ENCODE results near the gene E2F4. TPM values are rescaled to one million over a fixed set of nuclear protein-coding genes. Genes with fewer than 3 reads are reported as not detected.

Gene E2F4
- polyA plus RNA-seq (64.7 to 97.7 TPM (median 74.8 TPM) in 3 replicates), polyA minus RNA-seq (76.7 to 122 TPM (median 88.0 TPM) in 3 replicates)
- 52.9 TPM for polyA plus RNA-seq (2011; ENCODE audit: low read depth)
- polyA plus RNA-seq (2011; cell fraction: cytosol; rRNA removed): 39.3 and 55.7 TPM in 2 replicates
- 202 and 214 TPM in 2 replicates for polyA plus RNA-seq (2011; cell fraction: nucleus; rRNA removed)
- 40.1 and 54.6 TPM in 2 replicates for polyA plus RNA-seq (2012; ENCODE audit: low replicate concordance)
- polyA minus RNA-seq (2011; cell fraction: cytosol; rRNA and poly(A)+ RNA removed): 77.1 TPM
- polyA minus RNA-seq (2011; cell fraction: nucleus; rRNA and poly(A)+ RNA removed): 36.3 and 37.2 TPM in 2 replicates

GRCh38 chr16:67191995-67192681 lies at the start of gene E2F4:
Gene E2F4 (plus strand): TSS chr16:67192155. CDS start chr16:67192228, 73 bp downstream.
- Histone ChIP-seq H3K9me3 (ENCODE audit: control insufficient read depth, low read depth, low read length) (no peaks in the 10 kb centered on the region), H3K27me3 (ENCODE audit: control insufficient read depth, extremely low read depth, insufficient read depth, low read length) (no peaks in the 10 kb centered on the region), H3K4me2 (ENCODE audit: control insufficient read depth, extremely low read depth, insufficient read depth, low read depth, low read length) (peak within 1 kb of the TSS; percentile 82), H3K9me1 (ENCODE audit: control insufficient read depth, extremely low read depth, insufficient read depth, low read length) (peaks cover 2% of the 10 kb centered on the region), H3K4me1 (ENCODE audit: control insufficient read depth, extremely low read depth, insufficient read depth, low read length) (peaks cover 15% of the 10 kb centered on the region), H3K79me2 (ENCODE audit: control insufficient read depth, insufficient read depth, low read length) (peaks cover 44% of the 10 kb centered on the region), H2AFZ (ENCODE audit: control insufficient read depth, low read length) (peak within 1 kb of the TSS; percentile 65), H4K20me1 (ENCODE audit: control insufficient read depth, extremely low read depth, insufficient read depth, low read length) (peaks cover 4% of the 10 kb centered on the region), H3K36me3 (ENCODE audit: control insufficient read depth in 2 of 2, extremely low read depth in 1 of 2, insufficient read depth in 2 of 2, low read length in 2 of 2) (peaks cover 27 to 37% of the 10 kb centered on the region in 2 experiments), H3K27ac (ENCODE audit: control insufficient read depth, insufficient read depth, low read length) (peak within 1 kb of the TSS; percentile 69), H3K4me3 (ENCODE audit: control insufficient read depth in 2 of 3, extremely low read depth in 1 of 3, insufficient read depth in 2 of 3, low read depth in 1 of 3, low read length in 3 of 3) (peak within 1 kb of the TSS; percentile 81 to 95 (median 85)), H3K9ac (ENCODE audit: control insufficient read depth, extremely low read depth, insufficient read depth, low read length) (peak within 1 kb of the TSS; percentile 89)
- no peak for TF ChIP-seq CTCF (optimal IDR thresholded peaks at IDR 0.05 in 1 of 3, IDR thresholded peaks at IDR 0.05 in 1 of 3, conservative IDR thresholded peaks at IDR 0.05 in 1 of 3; ENCODE audit: extremely low read depth in 1 of 3, insufficient read depth in 2 of 3, low read length in 3 of 3)
- TF ChIP-seq EZH2 (IDR thresholded peaks at IDR 0.05; ENCODE audit: low read length): peak; percentile 55
- FAIRE-seq (peak; percentile 29), DNase-seq (ENCODE audit: low read depth, low spot score) (no peak)
- dilution Hi-C loops (cut with MboI; ENCODE audit: extremely low pct_ligation_motif_present, low sequenced_read_pairs): no loop called here

- Histone ChIP-seq H3K9me3 (ENCODE audit: control insufficient read depth, low read depth, low read length) (no peaks in the 10 kb centered on the region), H3K36me3 (ENCODE audit: control insufficient read depth in 2 of 2, extremely low read depth in 1 of 2, insufficient read depth in 2 of 2, low read length in 2 of 2) (peaks cover 38 to 61% of the 10 kb centered on the region in 2 experiments)
- no peak for FAIRE-seq
These were observed 49.6 kb upstream of the E2F4 start for GRCh38 chr16:67142342-67142741.

More at GRCh38 chr16:67142342-67142741, 49.6 kb upstream of the E2F4 start:
- Histone ChIP-seq H4K20me1 (ENCODE audit: control insufficient read depth, extremely low read depth, insufficient read depth, low read length) (no peaks in the 10 kb centered on the region), H3K9me1 (ENCODE audit: control insufficient read depth, extremely low read depth, insufficient read depth, low read length) (no peaks in the 10 kb centered on the region), H3K79me2 (ENCODE audit: control insufficient read depth, insufficient read depth, low read length) (no peaks in the 10 kb centered on the region), H3K4me3 (ENCODE audit: control insufficient read depth in 2 of 3, extremely low read depth in 1 of 3, insufficient read depth in 2 of 3, low read depth in 1 of 3, low read length in 3 of 3) (no peak overlapping the region), H3K4me2 (ENCODE audit: control insufficient read depth, extremely low read depth, insufficient read depth, low read depth, low read length) (no peak overlapping the region), H3K27ac (ENCODE audit: control insufficient read depth, insufficient read depth, low read length) (no peak overlapping the region), H3K4me1 (ENCODE audit: control insufficient read depth, extremely low read depth, insufficient read depth, low read length) (peaks cover 4% of the 10 kb centered on the region), H3K27me3 (ENCODE audit: control insufficient read depth, extremely low read depth, insufficient read depth, low read length) (no peaks in the 10 kb centered on the region), H3K9ac (ENCODE audit: control insufficient read depth, extremely low read depth, insufficient read depth, low read length) (no peak overlapping the region), H2AFZ (ENCODE audit: control insufficient read depth, low read length) (no peak overlapping the region)
- no peak for TF ChIP-seq EZH2 (IDR thresholded peaks at IDR 0.05; ENCODE audit: low read length)
- no peak for TF ChIP-seq CTCF (optimal IDR thresholded peaks at IDR 0.05 in 1 of 3, IDR thresholded peaks at IDR 0.05 in 1 of 3, conservative IDR thresholded peaks at IDR 0.05 in 1 of 3; ENCODE audit: extremely low read depth in 1 of 3, insufficient read depth in 2 of 3, low read length in 3 of 3)
- no peak for DNase-seq (ENCODE audit: low read depth, low spot score)
- dilution Hi-C loops (cut with MboI; ENCODE audit: extremely low pct_ligation_motif_present, low sequenced_read_pairs): no loop called here
